Panc1 (cell line): Measurements from ENCODE around the gene CBARP. TPM values are rescaled to one million over a fixed set of nuclear protein-coding genes. Genes with fewer than 3 reads are reported as not detected.

Source experiments
- ATAC-seq: fragments of 200-7000 bp; cut with Tn5 transposase; 2 replicates; pipeline ENCODE4 v1.9.1; 2020; ENCODE audit warnings: mild to moderate bottlenecking, moderate library complexity
- BruUV-seq: library from RNA; stranded (reverse); fragments of 400-500 nt; replicated peaks from 2 replicates; lab custom pipeline; 2021; lab: Mats Ljungman, UMichigan
- CTCF ChIA-PET: fragments of 300-600 bp; sonication (Branson Sonifier 250); formaldehyde crosslinking; loops from one replicate; lab custom pipeline; 2022; ENCODE audit warnings: antibody characterized with exemption; lab: Charles Lee
- POLR2A ChIA-PET: fragments of 300-600 bp; sonication (Branson Sonifier 250); formaldehyde crosslinking; loops from one replicate; lab custom pipeline; 2022; ENCODE audit warnings: antibody characterized with exemption; lab: Charles Lee
- DNase-seq: peaks from one replicate; pipeline ENCODE4 v3.0.0-alpha.2; 2010; ENCODE audit warnings: low read depth, low spot score
- H3K27ac ChIP-seq: 2 replicates; pipeline ENCODE4 v1.5.1; 2011; ENCODE audit warnings: mild to moderate bottlenecking, low read length, inconsistent platforms
- H3K27me3 ChIP-seq: fragments of 200-500 bp; sonication (Bioruptor generic); 2 replicates; pipeline ENCODE4 v1.6.0; 2014; ENCODE audit warnings: low read length, inconsistent platforms; ENCODE audit not compliant: control insufficient read depth, insufficient read depth
- H3K36me3 ChIP-seq: fragments of 200-500 bp; sonication (Bioruptor generic); 2 replicates; pipeline ENCODE4 v1.5.1; 2014; ENCODE audit warnings: inconsistent platforms, mild to moderate bottlenecking, low read length, moderate library complexity; ENCODE audit not compliant: control insufficient read depth, insufficient read depth
- H3K4me1 ChIP-seq: 2 replicates; pipeline ENCODE4 v1.5.1; 2011; ENCODE audit warnings: inconsistent platforms, mild to moderate bottlenecking, low read length, moderate library complexity; ENCODE audit not compliant: control insufficient read depth, insufficient read depth
- H3K4me3 ChIP-seq, 2 experiments: 2 replicates each; pipeline ENCODE4 v1.5.1; 2011 to 2012; ENCODE audit warnings: low read depth in 2 of 2, low read length in 2 of 2, mild to moderate bottlenecking in 2 of 2, inconsistent platforms in 1 of 2, moderate library complexity in 1 of 2
- H3K9me3 ChIP-seq: fragments of 200-500 bp; sonication (Bioruptor generic); 2 replicates; pipeline ENCODE4 v1.5.1; 2014; ENCODE audit warnings: low read depth, mild to moderate bottlenecking, inconsistent platforms, low read length, moderate library complexity; ENCODE audit not compliant: control insufficient read depth, insufficient read depth
- POLR2AphosphoS5 ChIP-seq: IDR thresholded peaks from 2 replicates; pipeline ENCODE4 v1.6.1; 2012; ENCODE audit warnings: mild to moderate bottlenecking, low read depth, low read length, moderate library complexity
- REST ChIP-seq, 2 experiments: IDR thresholded peaks; 2 replicates each; pipeline ENCODE4 v1.6.1; 2011 to 2012; ENCODE audit warnings: low read depth in 2 of 2, control low read depth in 1 of 2, low read length in 1 of 2, mild to moderate bottlenecking in 1 of 2, moderate library complexity in 1 of 2; ENCODE audit not compliant: insufficient read depth in 1 of 2
- SIN3A ChIP-seq: IDR thresholded peaks from 2 replicates; pipeline ENCODE4 v1.6.1; 2012; ENCODE audit warnings: low read depth, mild to moderate bottlenecking, low read length, moderate library complexity, borderline replicate concordance; ENCODE audit not compliant: insufficient read depth
- TCF7L2 ChIP-seq: IDR thresholded peaks from 2 replicates; pipeline ENCODE4 v1.6.1; 2011; ENCODE audit warnings: mild to moderate bottlenecking, low read depth, low read length, inconsistent platforms
- in situ Hi-C: cut with HindIII; loops from 2 replicates; pipeline ENCODE4 v1.10.0; 2016; ENCODE audit warnings: low sequenced_read_pairs, low pct_unique_long_range_greater_than_20kb
- intact Hi-C: fragments of 100-400 bp; cut with micrococcal nuclease; formaldehyde crosslinking; loops from one replicate; pipeline ENCODE4 v1.10.0; 2022; ENCODE audit not compliant: unreplicated experiment
- total RNA-seq: library from RNA; stranded (reverse); gene quantifications from one replicate; pipeline ENCODE4 v1.2.1, GENCODE V29; 2021; ENCODE audit not compliant: unreplicated experiment
- TF ChIP-seq, protein P1 (sequence below): fragments of 450-650 bp; IDR thresholded peaks from 2 replicates; pipeline ENCODE4 v1.5.1; 2017; ENCODE audit warnings: mild to moderate bottlenecking

Gene CBARP
- total RNA-seq, 1 experiment from 2014 or later, result 14.5 TPM

DNA sequence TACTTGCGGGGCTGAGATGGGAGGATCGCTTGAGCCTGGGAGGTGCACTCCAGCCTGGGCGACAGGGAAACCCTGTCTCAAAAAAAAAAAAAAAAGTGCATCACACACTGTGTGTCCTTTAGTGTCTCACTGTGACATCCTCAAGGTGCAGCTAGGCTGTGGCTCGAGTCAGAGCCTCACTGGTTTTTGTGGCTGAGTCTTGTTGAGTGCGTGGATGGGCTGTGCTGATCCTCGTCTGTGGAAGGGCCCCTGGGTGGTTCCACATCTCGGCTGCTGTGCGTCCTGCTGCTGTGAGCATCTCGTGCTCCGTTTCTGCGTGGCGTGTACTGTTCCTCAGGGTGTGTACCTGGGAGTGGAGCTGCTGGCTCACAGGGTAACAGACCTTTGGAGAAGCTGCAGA lies 21.0 kb downstream of the CBARP start:
- Histone ChIP-seq H3K27me3 (no peaks in the 10 kb centered on the region), H3K27ac (peak overlapping the region; percentile 45; the same call in 1 of the 2 replicates), H3K4me1 (peaks cover 44% of the 10 kb centered on the region), H3K36me3 (no peaks in the 10 kb centered on the region), H3K9me3 (no peaks in the 10 kb centered on the region), H3K4me3 (no peak overlapping the region)
- no peak for ATAC-seq
- ChIA-PET CTCF (no interaction called here), POLR2A (no interaction called here)
- intact Hi-C loops (no loop called here), in situ Hi-C loops (no loop called here)
- no TSS peak for BruUV-seq
- DNase-seq, result no peak
- TF ChIP-seq REST (IDR thresholded peaks at IDR 0.05; ENCODE audit: insufficient read depth in 1 of 2, low read depth in 2 of 2, low read length in 1 of 2) (no peak), TCF7L2 (no peak), POLR2AphosphoS5 (no peak), SIN3A (no peak)
- TF ChIP-seq, protein P1, sequence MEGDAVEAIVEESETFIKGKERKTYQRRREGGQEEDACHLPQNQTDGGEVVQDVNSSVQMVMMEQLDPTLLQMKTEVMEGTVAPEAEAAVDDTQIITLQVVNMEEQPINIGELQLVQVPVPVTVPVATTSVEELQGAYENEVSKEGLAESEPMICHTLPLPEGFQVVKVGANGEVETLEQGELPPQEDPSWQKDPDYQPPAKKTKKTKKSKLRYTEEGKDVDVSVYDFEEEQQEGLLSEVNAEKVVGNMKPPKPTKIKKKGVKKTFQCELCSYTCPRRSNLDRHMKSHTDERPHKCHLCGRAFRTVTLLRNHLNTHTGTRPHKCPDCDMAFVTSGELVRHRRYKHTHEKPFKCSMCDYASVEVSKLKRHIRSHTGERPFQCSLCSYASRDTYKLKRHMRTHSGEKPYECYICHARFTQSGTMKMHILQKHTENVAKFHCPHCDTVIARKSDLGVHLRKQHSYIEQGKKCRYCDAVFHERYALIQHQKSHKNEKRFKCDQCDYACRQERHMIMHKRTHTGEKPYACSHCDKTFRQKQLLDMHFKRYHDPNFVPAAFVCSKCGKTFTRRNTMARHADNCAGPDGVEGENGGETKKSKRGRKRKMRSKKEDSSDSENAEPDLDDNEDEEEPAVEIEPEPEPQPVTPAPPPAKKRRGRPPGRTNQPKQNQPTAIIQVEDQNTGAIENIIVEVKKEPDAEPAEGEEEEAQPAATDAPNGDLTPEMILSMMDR, result no peak

GRCh38 chr19:1214862-1215731 lies 22.7 kb downstream of the CBARP start:
- peak overlapping the region; percentile 88 for H3K27ac ChIP-seq
- peak overlapping the region in 1 of 2 experiments; percentile 26; a peak in 2 of 4 replicates for H3K4me3 ChIP-seq
- POLR2A ChIA-PET, result interaction anchor here (0.6 kb wide), 1 partner anchor 271 kb away, joined by 8 read pairs; no protein-coding TSS in a partner anchor
- BruUV-seq, result no TSS peak
- H3K36me3 ChIP-seq, result no peaks in the 10 kb centered on the region; the same call in 1 of the 2 replicates
- CTCF ChIA-PET, result no interaction called here
- H3K9me3 ChIP-seq, result no peaks in the 10 kb centered on the region
- DNase-seq, result no peak
- peak; percentile 58 for ATAC-seq
- intact Hi-C loops, result no loop called here
- in situ Hi-C loops, result no loop called here
- TF ChIP-seq, protein P1, result no peak; the same call in 1 of the 2 replicates
- TF ChIP-seq REST (IDR thresholded peaks at IDR 0.05; ENCODE audit: insufficient read depth in 1 of 2, low read depth in 2 of 2, low read length in 1 of 2), result no peak
- no peak for TF ChIP-seq SIN3A
- no peak for TF ChIP-seq TCF7L2
- TF ChIP-seq POLR2AphosphoS5, result no peak
- no peaks in the 10 kb centered on the region for H3K27me3 ChIP-seq
- peaks cover 52% of the 10 kb centered on the region for H3K4me1 ChIP-seq
